ENCODE results near the gene SLC13A2.

DNA sequence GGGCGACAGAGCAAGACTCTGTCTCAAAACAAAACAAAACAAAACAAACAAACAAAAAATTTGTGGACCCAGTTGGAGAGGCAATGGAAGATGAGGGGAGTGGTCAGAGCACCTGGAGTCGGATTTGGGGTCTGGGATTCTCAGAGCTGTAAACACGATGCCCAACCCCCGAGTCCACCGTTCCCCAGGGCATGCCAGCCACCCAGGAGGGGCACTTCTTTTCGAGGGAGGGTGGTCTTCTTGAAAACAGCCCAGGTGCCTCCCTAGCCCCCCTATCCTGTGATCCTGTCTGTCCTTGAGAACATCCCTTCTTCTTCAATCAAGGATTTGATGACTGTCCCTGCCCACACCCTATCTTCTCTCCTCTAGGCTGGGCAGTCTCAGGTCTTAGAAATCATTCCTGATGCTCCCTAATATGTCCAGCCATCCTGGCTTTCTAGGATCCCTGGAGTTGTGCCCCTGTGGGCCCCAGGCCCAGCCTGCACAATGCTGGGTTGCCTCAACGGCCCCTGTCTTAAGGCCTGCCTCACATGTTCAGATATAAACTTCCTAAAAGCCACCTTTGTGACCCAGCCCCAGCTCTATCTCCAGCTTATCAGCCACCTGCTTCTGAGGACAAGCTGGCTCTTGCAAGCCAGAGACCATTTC, 3.1 kb upstream of the SLC13A2 start:
- TF ChIP-seq, protein P1, sequence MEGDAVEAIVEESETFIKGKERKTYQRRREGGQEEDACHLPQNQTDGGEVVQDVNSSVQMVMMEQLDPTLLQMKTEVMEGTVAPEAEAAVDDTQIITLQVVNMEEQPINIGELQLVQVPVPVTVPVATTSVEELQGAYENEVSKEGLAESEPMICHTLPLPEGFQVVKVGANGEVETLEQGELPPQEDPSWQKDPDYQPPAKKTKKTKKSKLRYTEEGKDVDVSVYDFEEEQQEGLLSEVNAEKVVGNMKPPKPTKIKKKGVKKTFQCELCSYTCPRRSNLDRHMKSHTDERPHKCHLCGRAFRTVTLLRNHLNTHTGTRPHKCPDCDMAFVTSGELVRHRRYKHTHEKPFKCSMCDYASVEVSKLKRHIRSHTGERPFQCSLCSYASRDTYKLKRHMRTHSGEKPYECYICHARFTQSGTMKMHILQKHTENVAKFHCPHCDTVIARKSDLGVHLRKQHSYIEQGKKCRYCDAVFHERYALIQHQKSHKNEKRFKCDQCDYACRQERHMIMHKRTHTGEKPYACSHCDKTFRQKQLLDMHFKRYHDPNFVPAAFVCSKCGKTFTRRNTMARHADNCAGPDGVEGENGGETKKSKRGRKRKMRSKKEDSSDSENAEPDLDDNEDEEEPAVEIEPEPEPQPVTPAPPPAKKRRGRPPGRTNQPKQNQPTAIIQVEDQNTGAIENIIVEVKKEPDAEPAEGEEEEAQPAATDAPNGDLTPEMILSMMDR (IDR thresholded peaks at IDR 0.05) = no peak
- no peak for TF ChIP-seq POLR2A (IDR thresholded peaks at IDR 0.05)
